ENCODE measurements around the gene OPA3.

DNA sequence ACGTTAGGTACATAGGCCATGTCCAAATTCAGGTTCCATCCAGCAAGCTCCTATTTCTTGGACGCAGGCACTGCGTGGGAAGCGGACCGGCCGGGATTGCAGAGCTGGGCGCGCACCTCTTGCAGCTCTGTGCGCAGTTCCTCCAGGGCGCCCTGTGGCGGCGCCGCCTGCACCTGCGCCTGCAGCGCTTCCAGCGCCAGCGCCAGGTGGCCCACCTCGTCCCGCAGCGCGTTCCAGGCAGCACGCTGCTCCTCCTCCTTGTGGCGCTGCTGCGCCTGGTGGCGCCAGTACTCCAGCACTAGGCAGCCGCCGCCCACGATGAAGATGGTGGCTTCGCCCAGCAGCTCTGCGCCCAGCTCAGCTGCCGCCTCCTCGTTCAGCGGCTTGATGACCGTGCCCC is 31.1 kb downstream of the OPA3 start:
- TF ChIP-seq, protein P1, sequence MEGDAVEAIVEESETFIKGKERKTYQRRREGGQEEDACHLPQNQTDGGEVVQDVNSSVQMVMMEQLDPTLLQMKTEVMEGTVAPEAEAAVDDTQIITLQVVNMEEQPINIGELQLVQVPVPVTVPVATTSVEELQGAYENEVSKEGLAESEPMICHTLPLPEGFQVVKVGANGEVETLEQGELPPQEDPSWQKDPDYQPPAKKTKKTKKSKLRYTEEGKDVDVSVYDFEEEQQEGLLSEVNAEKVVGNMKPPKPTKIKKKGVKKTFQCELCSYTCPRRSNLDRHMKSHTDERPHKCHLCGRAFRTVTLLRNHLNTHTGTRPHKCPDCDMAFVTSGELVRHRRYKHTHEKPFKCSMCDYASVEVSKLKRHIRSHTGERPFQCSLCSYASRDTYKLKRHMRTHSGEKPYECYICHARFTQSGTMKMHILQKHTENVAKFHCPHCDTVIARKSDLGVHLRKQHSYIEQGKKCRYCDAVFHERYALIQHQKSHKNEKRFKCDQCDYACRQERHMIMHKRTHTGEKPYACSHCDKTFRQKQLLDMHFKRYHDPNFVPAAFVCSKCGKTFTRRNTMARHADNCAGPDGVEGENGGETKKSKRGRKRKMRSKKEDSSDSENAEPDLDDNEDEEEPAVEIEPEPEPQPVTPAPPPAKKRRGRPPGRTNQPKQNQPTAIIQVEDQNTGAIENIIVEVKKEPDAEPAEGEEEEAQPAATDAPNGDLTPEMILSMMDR (conservative IDR thresholded peaks at IDR 0.05): no peak
- no peak for TF ChIP-seq EZH2 (IDR thresholded peaks at IDR 0.05; ENCODE audit: low read depth)

Data from PC-9 (cell line).